MCF 10A (cell line): ENCODE measurements around the gene ITIH4. TPM values are rescaled to one million over a fixed set of nuclear protein-coding genes. Genes with fewer than 3 reads are reported as not detected.

ENCODE experiments used
- BruUV-seq: library from RNA; stranded (reverse); fragments of 400-500 nt; replicated peaks from 2 replicates; lab custom pipeline; 2021; lab: Mats Ljungman, UMichigan
- CTCF ChIA-PET: fragments of 300-600 bp; sonication (Branson Sonifier 250); formaldehyde crosslinking; extraction: SDS; loops from one replicate; lab custom pipeline; 2021; ENCODE audit warnings: antibody characterized with exemption, inconsistent platforms; lab: Yijun Ruan, JAX
- POLR2A ChIA-PET: fragments of 300-600, 350-650 bp; sonication (Branson Sonifier 250); formaldehyde crosslinking; extraction: SDS; loops from one replicate; lab custom pipeline; 2020; ENCODE audit warnings: antibody characterized with exemption, inconsistent platforms; lab: Yijun Ruan, JAX
- DNase-seq: peaks from one replicate; pipeline ENCODE4 v3.0.0-alpha.2; 2018; ENCODE audit not compliant: unreplicated experiment
- H3K27ac Mint-ChIP-seq: one replicate; pipeline ENCODE4 v1.8.0; 2022; ENCODE audit warnings: mild to moderate bottlenecking, low read depth, mixed read lengths; ENCODE audit not compliant: unreplicated experiment
- H3K27me3 Mint-ChIP-seq: one replicate; pipeline ENCODE4 v1.8.0; 2022; ENCODE audit warnings: mixed read lengths; ENCODE audit not compliant: insufficient read depth, unreplicated experiment
- H3K36me3 Mint-ChIP-seq: one replicate; pipeline ENCODE4 v1.8.0; 2022; ENCODE audit warnings: mild to moderate bottlenecking, moderate library complexity, mixed read lengths; ENCODE audit not compliant: insufficient read depth, unreplicated experiment
- H3K4me1 Mint-ChIP-seq: one replicate; pipeline ENCODE4 v1.8.0; 2022; ENCODE audit warnings: mixed read lengths; ENCODE audit not compliant: insufficient read depth, unreplicated experiment
- H3K4me3 Mint-ChIP-seq: one replicate; pipeline ENCODE4 v1.8.0; 2022; ENCODE audit warnings: mild to moderate bottlenecking, moderate library complexity, mixed read lengths; ENCODE audit not compliant: unreplicated experiment
- H3K9me3 Mint-ChIP-seq: one replicate; pipeline ENCODE4 v1.8.0; 2022; ENCODE audit warnings: mixed read lengths; ENCODE audit not compliant: unreplicated experiment
- intact Hi-C: fragments of 100-400 bp; cut with micrococcal nuclease; formaldehyde crosslinking; loops from 2 replicates; pipeline ENCODE4 v1.14.1; 2022
- total RNA-seq: library from RNA; stranded (reverse); gene quantifications from 2 replicates; pipeline ENCODE4 v1.2.3, GENCODE V29; 2022
- TF ChIP-seq, protein P1 (sequence below): fragments of 200-600 bp; IDR thresholded peaks from one replicate; pipeline ENCODE4 v1.8.0; 2022; ENCODE audit warnings: antibody characterized with exemption, mild to moderate bottlenecking; ENCODE audit not compliant: unreplicated experiment

ITIH4 gene
- total RNA-seq, 1 experiment from 2014 or later: 0.58 TPM

- Mint-ChIP-seq H3K4me3 (no peak overlapping the region), H3K4me1 (no peaks in the 10 kb centered on the region), H3K36me3 (no peaks in the 10 kb centered on the region), H3K27me3 (no peaks in the 10 kb centered on the region), H3K27ac (no peak overlapping the region), H3K9me3 (no peaks in the 10 kb centered on the region)
- DNase-seq: no peak
- CTCF ChIA-PET: no interaction called here
- TF ChIP-seq, protein P1, sequence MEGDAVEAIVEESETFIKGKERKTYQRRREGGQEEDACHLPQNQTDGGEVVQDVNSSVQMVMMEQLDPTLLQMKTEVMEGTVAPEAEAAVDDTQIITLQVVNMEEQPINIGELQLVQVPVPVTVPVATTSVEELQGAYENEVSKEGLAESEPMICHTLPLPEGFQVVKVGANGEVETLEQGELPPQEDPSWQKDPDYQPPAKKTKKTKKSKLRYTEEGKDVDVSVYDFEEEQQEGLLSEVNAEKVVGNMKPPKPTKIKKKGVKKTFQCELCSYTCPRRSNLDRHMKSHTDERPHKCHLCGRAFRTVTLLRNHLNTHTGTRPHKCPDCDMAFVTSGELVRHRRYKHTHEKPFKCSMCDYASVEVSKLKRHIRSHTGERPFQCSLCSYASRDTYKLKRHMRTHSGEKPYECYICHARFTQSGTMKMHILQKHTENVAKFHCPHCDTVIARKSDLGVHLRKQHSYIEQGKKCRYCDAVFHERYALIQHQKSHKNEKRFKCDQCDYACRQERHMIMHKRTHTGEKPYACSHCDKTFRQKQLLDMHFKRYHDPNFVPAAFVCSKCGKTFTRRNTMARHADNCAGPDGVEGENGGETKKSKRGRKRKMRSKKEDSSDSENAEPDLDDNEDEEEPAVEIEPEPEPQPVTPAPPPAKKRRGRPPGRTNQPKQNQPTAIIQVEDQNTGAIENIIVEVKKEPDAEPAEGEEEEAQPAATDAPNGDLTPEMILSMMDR: no peak
- no TSS peak for BruUV-seq
- intact Hi-C loops: no loop called here
- POLR2A ChIA-PET: interaction anchor here (0.7 kb wide), 1 partner anchor 87 kb away, joined by 3 read pairs; the partner anchor contains the start of gene NEK4
These were observed 26.7 kb upstream of the ITIH4 start for GRCh38 chr3:52857133-52857532.

DNA sequence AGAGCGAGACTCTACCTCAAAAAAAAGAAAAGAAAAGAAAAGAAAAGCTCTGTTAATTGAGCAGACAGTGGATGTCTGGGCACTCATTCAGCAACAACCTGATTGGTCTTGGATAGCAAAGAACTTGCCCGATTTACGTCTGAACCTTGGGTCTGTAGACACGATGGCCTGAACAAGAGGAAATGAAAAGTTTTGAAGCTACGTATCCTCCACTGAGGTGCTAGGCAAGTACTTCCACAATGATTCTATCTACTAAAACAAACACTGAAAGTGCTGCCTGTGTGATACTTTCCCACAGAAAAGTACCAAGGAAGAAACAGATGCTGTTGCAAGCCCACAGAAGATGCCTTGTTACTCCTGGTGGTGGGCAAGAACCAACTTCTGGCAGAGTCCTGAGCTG, 26.2 kb upstream of the ITIH4 start:
- TF ChIP-seq, protein P1: no peak
- ChIA-PET CTCF (no interaction called here), POLR2A (interaction anchor here (0.7 kb wide), 1 partner anchor 86 kb away, joined by 3 read pairs; the partner anchor contains the start of gene NEK4)
- no peaks in the 10 kb centered on the region for H3K36me3 Mint-ChIP-seq
- no peaks in the 10 kb centered on the region for H3K4me1 Mint-ChIP-seq
- BruUV-seq: no TSS peak
- no peak for DNase-seq
- H3K27me3 Mint-ChIP-seq: no peaks in the 10 kb centered on the region
- intact Hi-C loops: no loop called here
- no peaks in the 10 kb centered on the region for H3K9me3 Mint-ChIP-seq
- no peak overlapping the region for H3K4me3 Mint-ChIP-seq
- H3K27ac Mint-ChIP-seq: no peak overlapping the region

DNA sequence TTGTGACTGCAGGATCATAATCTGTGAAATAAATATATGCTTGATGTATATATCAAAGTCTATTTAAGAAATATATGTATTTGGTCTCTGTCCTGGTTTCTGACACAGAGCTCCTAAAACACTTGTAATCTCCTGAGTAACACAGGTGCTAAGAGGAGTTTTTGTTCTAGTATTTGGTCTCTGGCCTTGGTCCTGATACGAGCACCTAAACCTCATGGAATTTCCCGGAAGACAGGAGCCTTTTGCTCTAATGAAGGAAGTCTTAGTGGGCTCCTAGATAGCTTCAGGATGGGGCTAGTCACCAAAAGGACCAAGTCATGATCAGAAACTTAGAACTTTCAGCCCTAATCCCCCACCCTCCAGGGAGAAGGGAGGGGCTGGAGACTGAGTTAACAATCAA, 23.5 kb upstream of the ITIH4 start:
- intact Hi-C loops: no loop called here
- Mint-ChIP-seq H3K4me1 (no peaks in the 10 kb centered on the region), H3K9me3 (no peaks in the 10 kb centered on the region), H3K4me3 (no peak overlapping the region), H3K36me3 (peaks cover 7% of the 10 kb centered on the region), H3K27ac (no peak overlapping the region), H3K27me3 (no peaks in the 10 kb centered on the region)
- no TSS peak for BruUV-seq
- no peak for DNase-seq
- TF ChIP-seq, protein P1: no peak
- ChIA-PET POLR2A (interaction anchor here (0.5 to 0.7 kb wide), 2 partner anchors 37 to 111 kb away, joined by 3 to 4 read pairs; no protein-coding TSS in a partner anchor), CTCF (interaction anchor here (0.7 to 2.5 kb wide), 2 partner anchors 85 to 219 kb away, joined by 3 to 10 read pairs; no protein-coding TSS in a partner anchor)

DNA sequence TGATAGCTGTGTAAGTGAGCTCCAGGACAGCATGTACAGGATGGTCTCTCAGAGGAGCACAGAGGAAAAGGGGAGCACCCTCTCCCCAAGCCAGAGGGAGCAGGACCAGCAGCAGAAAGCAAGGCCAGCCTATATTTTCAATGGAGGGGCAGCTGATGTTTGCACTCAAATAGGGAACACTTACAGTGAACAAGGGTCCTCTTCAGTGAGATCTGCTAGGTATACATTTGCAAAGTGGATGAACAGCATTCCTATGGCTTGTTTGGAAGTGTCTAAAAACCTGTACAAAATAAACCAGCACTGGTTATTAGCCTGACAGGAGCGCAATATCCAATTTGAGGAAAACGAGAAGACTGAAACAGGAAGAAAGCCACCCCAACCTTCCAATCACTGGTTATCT, 21.9 kb upstream of the ITIH4 start:
- no peak overlapping the region for H3K4me3 Mint-ChIP-seq
- TF ChIP-seq, protein P1: no peak
- H3K36me3 Mint-ChIP-seq: peaks cover 7% of the 10 kb centered on the region
- H3K27ac Mint-ChIP-seq: no peak overlapping the region
- H3K9me3 Mint-ChIP-seq: no peaks in the 10 kb centered on the region
- ChIA-PET CTCF (interaction anchor here (0.5 to 2.5 kb wide), 8 partner anchors 8 to 482 kb away, joined by 3 to 10 read pairs (median 3); no protein-coding TSS in a partner anchor), POLR2A (no interaction called here)
- no peak for DNase-seq
- intact Hi-C loops: no loop called here
- no peaks in the 10 kb centered on the region for H3K27me3 Mint-ChIP-seq
- H3K4me1 Mint-ChIP-seq: no peaks in the 10 kb centered on the region
- BruUV-seq: no TSS peak
